GM03348 (cell line): ENCODE results near the gene NFIA.

Experiments
- DNase-seq: peaks from one replicate; pipeline ENCODE4 v3.0.0; 2012; ENCODE audit warnings: low spot score

Gene NFIA

GRCh38 chr1:61083807-61084440 is 1.6 kb downstream of the NFIA start:
- DNase-seq = no peak

DNA sequence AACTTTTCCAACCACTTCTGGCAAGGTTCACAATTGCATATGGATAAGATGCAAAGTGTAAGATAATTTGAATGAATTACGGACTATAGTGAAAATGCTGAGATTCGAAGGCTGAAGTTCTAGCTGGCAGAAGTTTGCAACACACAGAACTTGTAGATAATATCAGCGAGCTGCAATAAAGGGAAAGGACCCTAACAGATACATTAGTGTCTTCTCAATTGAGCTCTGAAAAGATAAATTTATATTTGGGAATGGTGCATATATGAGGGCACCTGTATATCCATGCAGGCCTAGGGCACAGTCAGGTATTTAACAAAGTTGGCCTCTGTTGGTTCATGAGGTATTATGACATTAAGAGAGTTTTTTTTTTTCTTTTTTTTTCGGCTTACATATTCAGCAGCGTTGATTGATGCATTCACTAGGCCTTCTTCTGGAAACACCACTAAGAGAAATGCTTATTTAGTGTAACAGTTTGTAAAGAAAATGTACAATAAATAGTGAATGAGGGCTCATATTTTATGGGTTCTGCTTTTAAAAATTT is 2.2 kb downstream of the NFIA start:
- no peak for DNase-seq

- no peak for DNase-seq
Observed at GRCh38 chr1:61085206-61085982, 3.0 kb downstream of the NFIA start.

DNA sequence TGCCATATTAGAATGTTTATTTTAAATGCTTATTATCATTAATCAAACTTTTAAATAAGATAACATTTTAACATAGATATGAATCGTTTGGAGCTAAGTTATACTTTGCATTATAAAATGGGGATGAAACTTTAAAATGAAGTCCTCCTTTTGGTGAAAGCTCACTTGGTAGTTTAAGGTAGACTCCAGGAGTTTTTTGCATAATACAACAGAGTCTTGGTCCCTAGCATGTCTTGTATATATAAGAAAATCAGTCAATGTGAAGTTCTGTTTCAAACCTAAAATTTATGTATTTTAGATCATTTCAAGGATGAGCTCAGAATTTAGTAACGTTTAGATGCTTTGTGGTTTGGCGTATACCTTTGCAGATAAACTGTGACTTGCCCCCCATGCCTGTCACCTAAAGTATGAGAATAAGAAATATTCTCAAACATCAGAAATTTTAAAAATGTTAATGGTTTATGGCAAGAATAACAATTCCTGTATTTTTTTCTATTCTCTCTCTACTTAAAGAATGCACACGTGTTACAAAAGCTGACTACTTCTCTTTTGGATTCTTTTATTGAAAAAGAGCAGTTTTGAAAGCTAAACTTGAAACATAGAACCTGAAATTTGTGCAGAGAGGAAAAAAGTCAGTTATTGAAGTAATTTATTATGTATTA is 3.8 kb downstream of the NFIA start:
- no peak for DNase-seq

- no peak for DNase-seq
Observed at GRCh38 chr1:61087571-61087970, 5.2 kb downstream of the NFIA start.

GRCh38 chr1:61088163-61088974 is 6.0 kb downstream of the NFIA start:
- no peak for DNase-seq

DNA sequence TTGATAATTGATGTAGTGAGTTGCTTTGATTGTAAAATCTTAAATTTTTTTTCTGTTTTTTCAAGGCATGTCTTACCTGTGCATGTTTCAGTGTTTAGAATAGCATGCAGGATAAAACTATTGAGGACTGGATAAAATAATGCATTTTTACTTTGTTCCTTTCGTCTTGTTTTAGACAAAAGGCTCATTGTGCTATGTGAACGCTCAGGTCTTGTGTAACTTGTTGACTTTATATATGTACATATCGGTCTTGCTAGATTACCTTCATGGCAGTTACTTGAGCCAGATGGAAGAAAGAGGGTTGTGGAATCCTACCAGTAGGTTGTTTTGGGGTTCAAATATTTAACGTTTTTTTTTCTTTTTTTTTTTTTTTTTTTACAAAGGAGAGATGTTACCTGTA is 7.0 kb downstream of the NFIA start:
- no peak for DNase-seq

- DNase-seq = no peak
Observed at GRCh38 chr1:61089741-61090140, 7.4 kb downstream of the NFIA start.

DNA sequence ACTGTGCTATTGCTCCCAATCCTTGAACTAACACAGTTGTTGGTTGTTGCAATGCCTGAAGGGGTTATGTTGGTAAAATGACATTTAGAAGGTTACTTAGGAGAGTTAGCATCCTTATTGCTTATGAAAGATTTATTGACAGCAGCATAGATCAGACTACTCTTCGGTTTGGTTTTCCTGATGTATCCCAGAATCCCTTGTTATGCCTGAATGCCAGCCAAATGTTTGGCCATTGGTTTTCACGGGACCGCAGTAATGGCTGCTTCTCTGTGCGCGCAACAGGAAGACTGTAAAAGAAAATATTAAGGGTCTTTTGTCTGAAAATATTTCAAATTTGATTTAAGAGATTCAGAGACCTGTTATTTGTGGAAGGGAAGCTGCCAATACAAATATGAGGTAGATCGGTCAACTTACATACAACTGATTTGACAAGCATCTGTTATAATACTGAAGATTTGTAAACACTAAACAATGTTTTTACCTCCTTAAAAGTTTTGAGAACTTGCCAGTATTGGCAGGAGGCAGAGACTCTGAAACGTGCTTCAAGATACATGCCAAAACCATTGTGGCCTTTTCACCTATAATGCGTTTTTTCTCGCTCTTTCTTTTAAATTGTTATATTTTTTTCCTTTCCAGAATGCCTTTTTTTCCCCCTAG is 8.3 kb downstream of the NFIA start:
- DNase-seq = no peak

GRCh38 chr1:61091455-61091854 is 9.1 kb downstream of the NFIA start:
- no peak for DNase-seq

GRCh38 chr1:61092642-61093041 is 10.3 kb downstream of the NFIA start:
- DNase-seq = no peak

DNA sequence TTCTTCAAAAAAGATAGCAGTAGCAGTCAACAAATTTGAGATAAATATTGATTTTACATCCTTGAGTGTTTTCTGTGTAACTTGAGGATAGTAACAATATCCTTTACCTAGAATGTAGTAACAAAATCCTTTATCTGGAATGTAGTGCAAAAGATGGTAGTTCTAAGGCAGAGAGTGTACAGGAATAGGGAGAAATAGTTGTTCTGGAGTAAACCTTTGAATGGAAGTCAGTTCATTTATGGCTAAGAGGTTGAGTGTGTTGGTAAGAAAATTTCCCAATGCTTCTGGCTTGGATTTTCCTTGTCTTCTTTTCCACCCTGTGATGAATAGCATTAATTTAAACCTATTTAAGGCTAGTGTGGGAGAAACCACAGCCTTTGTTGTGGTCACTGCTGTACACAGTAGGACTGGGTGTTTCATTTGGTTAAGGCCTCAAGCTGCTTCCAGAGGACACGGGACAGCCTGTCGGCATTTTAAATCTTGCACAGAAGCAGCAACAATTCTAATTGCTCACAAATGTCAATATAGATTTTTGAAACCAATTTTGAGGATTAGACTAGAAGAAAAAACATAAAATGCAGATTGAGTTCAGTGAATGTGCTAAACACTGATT is 11.3 kb downstream of the NFIA start:
- DNase-seq = no peak

DNA sequence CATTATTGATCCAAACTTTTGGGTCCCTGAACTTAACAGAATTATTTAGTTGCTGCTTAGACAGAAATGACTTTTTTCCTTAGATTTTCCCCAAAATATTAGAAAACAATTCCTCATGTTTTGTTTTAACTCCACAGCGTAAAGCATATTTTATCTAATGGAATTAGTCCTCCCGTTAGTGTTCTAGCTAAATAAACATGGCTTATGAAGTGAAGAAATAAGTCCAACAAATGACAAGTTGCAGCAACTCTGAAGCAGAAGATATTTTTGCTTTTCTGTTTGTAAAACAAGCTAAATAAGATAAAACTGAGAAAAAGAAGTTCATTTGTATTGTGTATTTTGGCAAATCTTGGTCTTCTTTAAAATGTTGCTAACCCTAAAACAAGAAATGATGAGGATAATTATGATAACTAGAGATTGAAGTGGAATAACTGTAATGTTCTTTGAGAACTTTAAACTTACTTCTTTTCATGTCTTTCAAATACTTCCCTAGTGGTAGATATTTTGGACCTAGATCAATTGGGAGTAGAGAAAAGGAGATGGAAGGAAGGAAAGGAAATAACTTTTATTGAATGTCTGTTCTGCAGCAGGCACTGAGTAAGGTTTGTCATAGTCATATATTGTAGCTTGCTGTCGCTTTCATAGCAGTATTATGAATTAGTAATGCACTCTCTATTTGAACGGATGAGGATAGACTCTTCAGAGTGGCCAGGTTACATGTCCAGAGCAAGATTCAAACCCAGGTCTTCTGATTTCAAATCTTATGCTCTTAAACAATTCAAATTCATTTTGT is 12.5 kb downstream of the NFIA start:
- no peak for DNase-seq

DNA sequence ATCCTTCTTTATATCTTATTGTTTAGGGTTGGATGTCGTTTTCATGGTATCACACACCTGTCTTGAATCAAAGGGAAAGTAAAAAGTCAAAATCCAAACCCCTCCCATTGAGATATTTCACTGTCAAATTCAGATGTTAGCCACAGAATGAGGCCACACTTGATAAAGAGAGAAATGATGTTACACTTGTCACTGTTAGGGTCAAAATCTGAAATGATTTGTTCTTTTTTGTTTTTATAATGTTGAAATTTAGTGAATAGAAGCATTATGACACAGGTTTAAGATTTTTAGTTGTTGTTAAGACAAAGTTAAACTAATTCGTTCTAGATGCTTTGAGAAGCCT is 13.1 kb downstream of the NFIA start:
- DNase-seq = no peak

DNA sequence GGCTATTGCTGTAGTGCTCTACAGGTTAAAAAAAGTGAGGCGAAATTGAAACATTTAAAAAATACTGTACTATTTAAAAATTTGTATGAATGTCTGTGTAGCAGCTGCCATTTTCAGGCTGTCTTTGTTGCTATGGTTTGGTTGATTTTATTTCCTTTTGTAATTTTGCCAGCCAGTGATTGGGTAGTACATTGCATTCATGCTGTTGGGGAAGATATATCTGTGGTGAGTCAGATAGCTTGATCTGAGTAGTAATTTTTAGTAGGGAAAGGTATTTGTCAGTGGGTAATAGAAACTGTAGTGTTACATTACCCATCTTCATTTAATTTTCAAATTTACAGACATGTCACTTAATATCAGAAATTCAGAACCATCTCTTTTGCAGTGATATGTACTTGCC is 15.0 kb downstream of the NFIA start:
- DNase-seq = peak; percentile 65

DNA sequence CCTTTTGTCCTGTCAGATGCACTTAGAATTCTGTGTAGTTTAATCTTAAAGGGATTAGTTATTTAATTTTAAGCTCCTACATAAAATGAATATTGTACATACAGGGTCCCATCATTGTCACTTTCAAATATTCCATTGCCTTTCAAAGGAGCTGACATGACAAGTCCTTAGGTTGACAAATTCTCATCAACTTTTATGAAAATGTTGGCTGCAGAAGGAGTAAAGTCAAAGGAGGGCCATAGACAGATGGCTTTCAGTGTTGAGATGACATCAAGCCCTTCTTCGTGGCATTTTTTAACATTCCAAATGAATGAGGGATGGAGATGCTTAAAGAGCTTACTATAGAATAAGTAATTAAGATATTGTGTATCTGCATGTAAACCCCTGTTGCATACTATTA is 15.4 kb downstream of the NFIA start:
- DNase-seq = no peak

- no peak for DNase-seq
Observed at GRCh38 chr1:61098333-61098732, 16.0 kb downstream of the NFIA start.

GRCh38 chr1:61098906-61099437 is 16.6 kb downstream of the NFIA start:
- DNase-seq = no peak

- DNase-seq = no peak
Observed at GRCh38 chr1:61100578-61100977, 18.2 kb downstream of the NFIA start.

DNA sequence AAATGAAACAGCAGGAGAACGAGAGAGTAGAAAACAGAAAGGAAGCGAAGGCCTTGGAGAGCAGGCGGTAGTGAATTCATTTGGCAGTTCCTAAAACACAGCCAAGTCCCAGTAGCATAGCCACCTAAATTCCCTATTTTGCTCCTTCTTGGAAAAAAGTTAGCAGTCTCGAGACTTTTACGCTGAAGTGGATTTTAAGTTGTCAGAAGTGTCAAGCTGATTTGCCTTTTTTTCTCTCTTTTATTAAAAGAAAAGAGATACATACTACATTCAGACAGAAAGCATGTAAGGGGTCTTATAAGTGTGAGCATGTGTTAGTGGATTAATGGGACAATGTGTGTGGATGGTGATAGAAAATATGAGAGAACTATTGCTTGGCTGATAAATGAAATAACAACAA is 19.2 kb downstream of the NFIA start:
- no peak for DNase-seq
